ENCODE results near the gene PDZD4.

DNA sequence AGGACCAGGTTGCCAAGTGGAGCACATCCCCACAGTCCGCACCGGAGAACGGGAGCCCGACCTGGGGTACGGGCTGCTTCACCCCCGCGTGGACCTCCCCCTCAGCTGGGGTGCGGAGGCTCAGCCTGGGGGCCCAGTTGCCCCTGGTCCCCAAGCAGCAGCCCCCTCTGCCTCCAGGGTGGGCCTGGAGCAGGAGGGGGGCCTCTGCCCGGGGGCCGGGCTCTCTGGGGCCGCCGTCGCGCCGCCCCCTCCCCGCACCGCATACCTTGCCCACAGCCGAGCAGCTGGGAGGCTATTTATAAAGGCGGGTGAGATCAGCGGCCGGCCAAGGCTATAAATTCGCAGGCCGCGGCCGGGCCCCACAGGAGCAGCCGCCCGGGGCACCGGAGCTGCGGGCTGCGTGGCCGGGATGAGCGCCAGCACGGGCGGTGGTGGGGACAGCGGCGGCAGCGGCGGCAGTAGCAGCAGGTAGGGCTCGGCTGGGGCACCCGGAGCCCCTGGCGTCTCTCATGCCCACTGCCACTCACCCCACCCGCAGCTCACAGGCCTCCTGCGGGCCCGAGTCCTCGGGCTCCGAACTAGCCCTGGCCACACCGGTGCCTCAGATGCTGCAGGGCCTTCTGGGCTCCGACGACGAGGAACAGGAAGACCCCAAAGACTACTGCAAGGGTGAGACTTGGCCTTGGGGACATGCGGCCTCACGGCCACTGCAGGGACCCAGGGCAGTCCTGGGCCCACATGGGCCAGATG lies 49.5 kb downstream of the PDZD4 start, which contains the start of gene SRPK3:
- TF ChIP-seq, protein P1, sequence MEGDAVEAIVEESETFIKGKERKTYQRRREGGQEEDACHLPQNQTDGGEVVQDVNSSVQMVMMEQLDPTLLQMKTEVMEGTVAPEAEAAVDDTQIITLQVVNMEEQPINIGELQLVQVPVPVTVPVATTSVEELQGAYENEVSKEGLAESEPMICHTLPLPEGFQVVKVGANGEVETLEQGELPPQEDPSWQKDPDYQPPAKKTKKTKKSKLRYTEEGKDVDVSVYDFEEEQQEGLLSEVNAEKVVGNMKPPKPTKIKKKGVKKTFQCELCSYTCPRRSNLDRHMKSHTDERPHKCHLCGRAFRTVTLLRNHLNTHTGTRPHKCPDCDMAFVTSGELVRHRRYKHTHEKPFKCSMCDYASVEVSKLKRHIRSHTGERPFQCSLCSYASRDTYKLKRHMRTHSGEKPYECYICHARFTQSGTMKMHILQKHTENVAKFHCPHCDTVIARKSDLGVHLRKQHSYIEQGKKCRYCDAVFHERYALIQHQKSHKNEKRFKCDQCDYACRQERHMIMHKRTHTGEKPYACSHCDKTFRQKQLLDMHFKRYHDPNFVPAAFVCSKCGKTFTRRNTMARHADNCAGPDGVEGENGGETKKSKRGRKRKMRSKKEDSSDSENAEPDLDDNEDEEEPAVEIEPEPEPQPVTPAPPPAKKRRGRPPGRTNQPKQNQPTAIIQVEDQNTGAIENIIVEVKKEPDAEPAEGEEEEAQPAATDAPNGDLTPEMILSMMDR (IDR thresholded peaks at IDR 0.05), result no peak
- TF ChIP-seq POLR2A (IDR thresholded peaks at IDR 0.05), result peak in 1 of 2 donors; percentile 24
